GM21786 (cell line): ENCODE data around the gene LMO2.
"Not testable (repeated sequence)": the region's sequence is repeated elsewhere in the genome, so short reads cannot be mapped to it uniquely, and the experiment has no call there.

Experiments
- ATAC-seq: cut with Tn5 transposase; IDR thresholded peaks from one replicate; pipeline ENCODE4 v1.9.1; 2021; ENCODE audit not compliant: unreplicated experiment

LMO2 gene

DNA sequence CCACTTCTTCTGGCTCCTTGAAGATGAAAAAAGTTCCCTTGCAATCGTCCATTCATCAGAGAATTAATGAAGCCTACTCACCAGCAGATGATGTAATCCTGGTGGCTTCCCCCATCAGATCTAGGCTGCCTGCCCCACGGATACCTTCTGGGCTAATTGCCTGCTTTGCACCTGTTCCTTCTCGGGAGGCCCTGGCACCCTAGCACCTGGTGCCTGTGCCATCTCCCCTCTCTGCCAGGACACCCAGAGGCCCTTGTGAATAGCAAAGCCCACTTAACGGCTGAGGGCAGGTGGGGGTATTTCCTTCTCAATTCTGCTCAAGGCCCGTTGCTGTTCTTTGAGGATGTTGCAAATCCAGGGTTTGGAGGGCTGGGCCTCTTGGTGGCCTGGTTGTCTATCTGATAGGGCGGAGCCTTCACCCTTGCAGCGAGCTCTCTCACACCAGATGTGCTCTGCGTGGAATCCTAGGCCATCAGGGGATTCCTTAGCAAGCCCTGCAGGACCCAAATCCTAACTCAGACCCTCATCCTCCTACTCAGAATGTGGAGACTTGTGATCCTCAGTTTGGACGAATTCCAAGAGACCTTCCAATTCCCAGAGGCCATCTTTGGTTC lies at the start of gene LMO2:
LMO2 (minus strand) TSS at position 363 of the 614 bp plus-strand sequence. CDS start 22,360 bp downstream, outside the sequence.
- no peak for ATAC-seq

GRCh38 chr11:33940538-33940815 lies 48.6 kb upstream of the LMO2 start:
- no peak for ATAC-seq

GRCh38 chr11:33936725-33937604 lies 45.1 kb upstream of the LMO2 start:
- ATAC-seq: no peak

DNA sequence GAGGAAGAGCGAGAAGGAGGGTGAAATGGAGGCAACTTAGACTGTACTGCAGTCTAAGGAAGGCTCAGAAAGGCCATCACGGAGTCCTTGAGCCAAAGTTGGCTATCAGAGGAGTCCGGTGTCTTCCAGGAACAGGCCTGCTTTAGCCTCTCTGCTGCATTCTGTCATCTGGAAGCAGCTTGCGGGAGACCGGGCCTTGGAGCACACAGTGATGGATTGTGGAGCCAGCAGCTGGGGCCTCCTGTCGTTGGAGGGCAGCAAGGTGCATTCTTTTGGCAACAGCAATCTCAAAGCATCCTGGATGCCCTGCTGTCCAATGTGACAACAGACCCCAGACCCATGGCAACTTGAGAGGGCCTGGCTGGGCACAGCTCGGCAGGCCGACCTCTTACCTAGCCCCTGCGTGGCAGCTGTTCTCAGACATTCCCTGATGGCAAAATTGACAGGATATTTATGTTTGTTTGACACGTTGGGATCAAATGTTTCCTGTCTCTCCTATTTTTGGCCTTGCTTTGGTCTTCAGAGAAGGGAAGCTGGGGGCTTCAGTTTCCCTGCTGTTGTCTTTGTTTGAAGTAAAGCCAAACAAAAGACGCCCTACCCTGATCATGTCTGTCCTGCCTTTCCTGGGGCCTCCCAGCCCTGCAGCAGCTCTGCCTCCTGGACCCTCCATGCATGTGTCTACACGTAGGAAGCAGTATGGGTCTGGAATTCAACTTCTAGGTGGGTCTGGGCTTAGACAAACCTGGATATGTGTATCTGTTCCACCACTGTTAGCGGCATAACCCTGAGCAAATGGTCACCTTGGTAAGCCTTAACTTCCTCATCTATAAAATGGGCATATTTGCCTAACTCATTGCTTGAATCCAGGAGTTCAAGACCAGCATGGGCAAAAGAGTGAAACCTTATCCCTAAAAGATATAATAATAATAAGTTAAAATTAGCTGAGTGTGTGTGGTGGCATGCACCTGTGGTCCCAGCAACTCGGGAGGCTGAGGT lies 43.9 kb upstream of the LMO2 start:
- no peak for ATAC-seq

DNA sequence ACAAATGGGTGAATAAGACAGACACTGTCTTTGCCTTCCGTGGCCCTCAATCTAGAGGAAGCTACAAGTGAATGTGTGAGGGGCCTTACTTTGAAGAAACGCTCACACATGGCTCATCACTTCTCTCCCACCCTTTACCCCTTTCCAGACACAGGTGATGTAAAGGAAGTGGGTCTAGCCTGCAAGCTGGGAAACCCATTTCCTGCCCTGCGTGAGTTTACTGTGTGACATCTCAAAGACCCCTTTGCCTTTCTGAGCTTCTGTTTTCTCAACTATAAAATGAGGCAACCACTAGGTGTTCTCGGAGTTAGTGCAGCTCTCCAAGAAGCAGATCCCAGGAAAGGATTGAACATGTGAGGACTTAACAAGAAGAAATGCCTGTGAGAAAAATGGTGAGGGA lies 43.1 kb upstream of the LMO2 start:
- ATAC-seq: no peak

- ATAC-seq: no peak
These were observed 42.6 kb upstream of the LMO2 start for GRCh38 chr11:33934450-33934849.

GRCh38 chr11:33933602-33934001 lies 41.7 kb upstream of the LMO2 start:
- ATAC-seq: no peak

DNA sequence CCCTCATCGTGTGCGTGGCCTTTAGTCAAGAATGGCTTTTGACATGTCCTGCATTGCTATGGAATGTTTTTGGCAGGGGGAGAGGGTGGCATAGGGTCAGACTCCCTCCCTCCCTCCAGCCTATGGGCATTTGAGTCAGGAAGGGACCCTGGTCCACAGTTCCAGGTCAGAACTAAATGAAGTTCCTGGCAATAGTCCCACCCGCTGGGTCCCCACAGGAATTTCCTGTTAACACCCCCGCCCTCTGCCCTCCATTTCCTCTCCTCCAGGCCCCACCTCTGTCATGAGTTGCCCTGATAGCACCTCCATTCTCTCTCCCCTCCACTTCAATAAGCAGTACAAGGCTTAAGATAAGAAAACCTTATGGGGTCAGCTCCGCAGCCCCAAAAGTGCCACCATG lies 40.8 kb upstream of the LMO2 start:
- no peak for ATAC-seq

GRCh38 chr11:33931739-33932366 lies 40.0 kb upstream of the LMO2 start:
- ATAC-seq: not testable (repeated sequence)

- ATAC-seq: no peak
These were observed 39.2 kb upstream of the LMO2 start for GRCh38 chr11:33931067-33931466.

- no peak for ATAC-seq
These were observed 38.6 kb upstream of the LMO2 start for GRCh38 chr11:33930317-33931021.

GRCh38 chr11:33928564-33928963 lies 36.7 kb upstream of the LMO2 start:
- no peak for ATAC-seq

GRCh38 chr11:33926671-33927552 lies 35.0 kb upstream of the LMO2 start:
- no peak for ATAC-seq

DNA sequence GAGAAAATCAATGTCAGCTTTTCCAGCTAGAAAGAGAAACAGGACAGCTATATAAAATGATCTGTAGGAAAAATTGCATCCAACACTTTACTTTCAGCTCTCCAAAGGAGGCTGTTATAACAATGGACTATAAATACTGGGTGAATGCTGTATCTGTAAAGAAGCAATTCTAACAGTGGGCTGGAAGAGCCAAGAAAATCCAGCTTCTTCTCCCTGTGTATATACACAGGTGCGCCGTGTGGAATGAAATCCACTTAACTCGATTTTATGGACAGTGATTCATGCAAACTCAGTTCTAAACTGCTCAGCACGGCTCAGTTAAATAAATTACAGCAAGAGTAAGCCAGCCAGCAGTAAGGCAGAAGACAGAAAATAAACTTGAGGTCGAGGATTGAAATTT lies 32.5 kb upstream of the LMO2 start:
- ATAC-seq: no peak

DNA sequence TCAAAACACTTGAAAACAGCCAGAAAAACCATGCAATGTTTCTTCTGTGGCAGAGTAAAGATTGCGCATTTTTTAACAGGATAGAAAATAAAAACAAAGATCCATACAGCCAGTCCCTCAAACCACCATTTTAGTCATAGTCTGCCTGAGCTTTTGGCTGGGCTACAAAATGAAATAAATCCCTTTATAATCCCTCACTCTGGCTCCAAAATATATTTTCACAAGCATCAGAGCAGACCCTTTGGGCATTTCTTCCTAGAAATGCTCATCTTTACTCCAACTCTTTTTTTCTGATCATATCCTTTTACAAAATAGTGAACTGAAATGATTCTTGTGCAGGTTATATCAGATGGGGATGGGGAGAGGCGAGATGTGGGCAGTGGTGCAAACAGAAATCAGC lies 31.8 kb upstream of the LMO2 start:
- no peak for ATAC-seq

- peak; percentile 94 for ATAC-seq
These were observed 29.1 kb upstream of the LMO2 start for GRCh38 chr11:33920838-33921613.

GRCh38 chr11:33919645-33920044 lies 27.8 kb upstream of the LMO2 start:
- ATAC-seq: no peak

- ATAC-seq: not testable (repeated sequence)
These were observed 25.5 kb upstream of the LMO2 start for GRCh38 chr11:33917402-33917801.

DNA sequence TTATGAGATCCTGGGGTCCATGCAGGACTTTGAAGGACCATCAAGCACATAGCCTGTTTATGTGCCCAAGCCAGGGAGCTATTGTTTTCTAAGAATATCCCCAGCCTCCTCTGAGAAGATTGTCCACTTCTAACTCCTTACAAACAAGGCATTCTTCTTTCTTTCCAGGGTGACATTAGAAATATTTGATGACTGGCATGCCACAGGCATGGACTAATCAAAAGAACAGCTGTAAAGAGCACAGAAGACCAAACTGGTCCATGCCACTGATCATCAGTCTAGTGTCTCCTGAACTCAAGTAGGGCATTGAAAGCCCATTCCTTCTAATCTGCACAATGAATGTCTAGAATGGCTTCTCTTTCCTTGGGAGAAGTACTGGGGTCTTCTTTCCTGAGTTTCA lies 24.9 kb upstream of the LMO2 start:
- no peak for ATAC-seq
